Measurements from ENCODE around the gene ELMO1.

- TF ChIP-seq POLR2A (IDR thresholded peaks at IDR 0.05; ENCODE audit: low read depth, low read length) = no peak
- TF ChIP-seq POLR2AphosphoS5 (IDR thresholded peaks at IDR 0.05; ENCODE audit: low read depth, low read length) = no peak
- no peak for TF ChIP-seq TAF1 (IDR thresholded peaks at IDR 0.05; ENCODE audit: borderline replicate concordance, low read depth, low read length)
Observed at GRCh38 chr7:36965625-36966024, 483.0 kb downstream of the ELMO1 start.

All from GM12892 (cell line).